Activated gamma-delta T cell treated with Interleukin-2 at 50 U/mL for 16 hours (primary cell): ENCODE results near the gene LDLRAD4.

ENCODE experiments used
- DNase-seq: peaks from one replicate; pipeline ENCODE4 v3.0.0-alpha.2; 2020

LDLRAD4 gene

GRCh38 chr18:13628211-13628610 lies 409.7 kb downstream of the LDLRAD4 start:
- no peak for DNase-seq

GRCh38 chr18:13629841-13630715 lies 411.5 kb downstream of the LDLRAD4 start:
- peak; percentile 46 for DNase-seq

- no peak for DNase-seq
Measured at GRCh38 chr18:13630716-13631268, 412.2 kb downstream of the LDLRAD4 start.

- no peak for DNase-seq
Measured at GRCh38 chr18:13633700-13634099, 415.1 kb downstream of the LDLRAD4 start.

GRCh38 chr18:13635046-13635445 lies 416.5 kb downstream of the LDLRAD4 start:
- no peak for DNase-seq

- DNase-seq: no peak
Measured at GRCh38 chr18:13638719-13639595, 420.4 kb downstream of the LDLRAD4 start.

GRCh38 chr18:13640266-13640860 lies 421.8 kb downstream of the LDLRAD4 start:
- no peak for DNase-seq

GRCh38 chr18:13641551-13642439 lies 423.2 kb downstream of the LDLRAD4 start:
- no peak for DNase-seq

GRCh38 chr18:13642440-13642827 lies 423.9 kb downstream of the LDLRAD4 start:
- DNase-seq: no peak

- DNase-seq: no peak
Measured at GRCh38 chr18:13643261-13643751, 424.7 kb downstream of the LDLRAD4 start.

GRCh38 chr18:13645093-13645492 lies 426.5 kb downstream of the LDLRAD4 start:
- DNase-seq: no peak

GRCh38 chr18:13646633-13647032 lies 428.1 kb downstream of the LDLRAD4 start:
- DNase-seq: no peak

GRCh38 chr18:13647761-13648160 lies 429.2 kb downstream of the LDLRAD4 start:
- DNase-seq: no peak

GRCh38 chr18:13649397-13650390 lies 431.1 kb downstream of the LDLRAD4 start:
- DNase-seq: no peak

GRCh38 chr18:13653746-13654433 lies 435.3 kb downstream of the LDLRAD4 start:
- no peak for DNase-seq

GRCh38 chr18:13657974-13658373 lies 439.4 kb downstream of the LDLRAD4 start:
- DNase-seq: no peak

- DNase-seq: no peak
Measured at GRCh38 chr18:13658436-13659204, 440.1 kb downstream of the LDLRAD4 start.

GRCh38 chr18:13660510-13660909 lies 441.9 kb downstream of the LDLRAD4 start:
- no peak for DNase-seq
